Lower leg skin (tissue), 4 donors: Measurements from ENCODE around the gene DKKL1. TPM values are rescaled to one million over a fixed set of nuclear protein-coding genes. Genes with fewer than 3 reads are reported as not detected.

Experiments
- DNase-seq, 2 donors: peaks; one replicate each; pipeline ENCODE4 v3.0.0-alpha.2; 2019; ENCODE audit warnings: low spot score in 2 of 2
- H3K4me3 ChIP-seq: fragments of 200-600 bp; sonication (generic); 2 replicates; pipeline ENCODE4 v1.5.1; 2017; ENCODE audit warnings: mild to moderate bottlenecking, low read depth; ENCODE audit not compliant: poor library complexity, severe bottlenecking
- CTCF ChIP-seq, 3 donors: fragments of 450-650 bp; IDR thresholded peaks; one replicate each; pipeline ENCODE4 v1.5.1; 2016; ENCODE audit warnings: antibody characterized with exemption in 3 of 3, mild to moderate bottlenecking in 3 of 3, moderate library complexity in 2 of 3
- POLR2A ChIP-seq, 2 donors: fragments of 450-650 bp; IDR thresholded peaks; one replicate each; pipeline ENCODE4 v1.6.1; 2016 to 2017; ENCODE audit warnings: antibody characterized with exemption in 2 of 2, mild to moderate bottlenecking in 1 of 2, moderate library complexity in 1 of 2
- WGBS, 2 donors: methylation state at CpG; one replicate each; pipeline ENCODE4 v1.1.5; 2018; 5-methylcytosine and 5-hydroxymethylcytosine counted together
- intact Hi-C: fragments of 100-400 bp; cut with DNase I; formaldehyde crosslinking; loops from one replicate; pipeline ENCODE4 v1.15.0; 2023; ENCODE audit warnings: low total_unique reads
- total RNA-seq, 4 donors: library from RNA; depleted of rRNA; stranded (reverse); fragments of >200 nt; gene quantifications; one replicate each; pipeline ENCODE4 v1.1.0, GENCODE V29; 2016

DKKL1 gene
- total RNA-seq, 4 donors from 2014 or later: 3.0 TPM; not detected in 3

GRCh38 chr19:49407079-49407478, 43.4 kb downstream of the DKKL1 start:
- 76 to 77% methylated on average over 7 of the region's 7 CpGs for WGBS, 2 donors
- no peak for TF ChIP-seq POLR2A (IDR thresholded peaks at IDR 0.05)
- TF ChIP-seq CTCF (IDR thresholded peaks at IDR 0.05): no peak
- intact Hi-C loops: no loop called here
- H3K4me3 ChIP-seq: no peak overlapping the region
- no peak for DNase-seq

GRCh38 chr19:49407482-49408015, 43.9 kb downstream of the DKKL1 start:
- TF ChIP-seq CTCF (IDR thresholded peaks at IDR 0.05): no peak
- intact Hi-C loops: no loop called here

GRCh38 chr19:49408816-49409440, 45.3 kb downstream of the DKKL1 start:
- no peak for TF ChIP-seq POLR2A (IDR thresholded peaks at IDR 0.05)
- TF ChIP-seq CTCF (IDR thresholded peaks at IDR 0.05): no peak
- no peak overlapping the region for H3K4me3 ChIP-seq
- intact Hi-C loops: no loop called here
- 74 to 75% methylated on average over 8 of the region's 8 CpGs for whole genome bisulfite sequencing, 2 donors
- DNase-seq: no peak

More at GRCh38 chr19:49407482-49408015, 43.9 kb downstream of the DKKL1 start:
- no peak overlapping the region for H3K4me3 ChIP-seq
- no peak for DNase-seq
- 89 to 90% methylated on average over 16 of the region's 16 CpGs for WGBS, 2 donors

- 70 to 78% methylated on average over 5 of the region's 5 CpGs for WGBS, 2 donors
- DNase-seq: no peak
- no peak overlapping the region for H3K4me3 ChIP-seq
- no peak for TF ChIP-seq POLR2A (IDR thresholded peaks at IDR 0.05)
- no peak for TF ChIP-seq CTCF (IDR thresholded peaks at IDR 0.05)
- intact Hi-C loops: no loop called here
Measured at GRCh38 chr19:49409441-49410029, 45.9 kb downstream of the DKKL1 start.

GRCh38 chr19:49411681-49412326, 48.1 kb downstream of the DKKL1 start:
- TF ChIP-seq POLR2A (IDR thresholded peaks at IDR 0.05): no peak

GRCh38 chr19:49413348-49413747, 49.7 kb downstream of the DKKL1 start:
- 72 to 75% methylated on average over 6 to 9 of the region's 9 CpGs for WGBS, 2 donors
- no peak for DNase-seq
- TF ChIP-seq CTCF (IDR thresholded peaks at IDR 0.05) (no peak), POLR2A (IDR thresholded peaks at IDR 0.05) (no peak)
- intact Hi-C loops: no loop called here
- no peak overlapping the region for H3K4me3 ChIP-seq

More at GRCh38 chr19:49411681-49412326, 48.1 kb downstream of the DKKL1 start:
- 71 to 74% methylated on average over 3 of the region's 3 CpGs for WGBS, 2 donors
- intact Hi-C loops: no loop called here
- no peak overlapping the region for H3K4me3 ChIP-seq
- no peak for DNase-seq
